ENCODE data around the gene POMT1.

Gene POMT1

GRCh38 chr9:131555841-131556673 lies 53.3 kb downstream of the POMT1 start:
- TF ChIP-seq CTCF (IDR thresholded peaks at IDR 0.05) (no peak), ZFX (IDR thresholded peaks at IDR 0.05; ENCODE audit: borderline replicate concordance) (no peak)
- H3K27ac ChIP-seq: no peak overlapping the region

- H3K27ac ChIP-seq: no peak overlapping the region
- no peak for TF ChIP-seq CTCF (IDR thresholded peaks at IDR 0.05)
- no peak for TF ChIP-seq ZFX (IDR thresholded peaks at IDR 0.05; ENCODE audit: borderline replicate concordance)
Observed at GRCh38 chr9:131557855-131558548, 55.3 kb downstream of the POMT1 start.

GRCh38 chr9:131559421-131560000 lies 56.8 kb downstream of the POMT1 start:
- TF ChIP-seq ZFX (IDR thresholded peaks at IDR 0.05; ENCODE audit: borderline replicate concordance) (no peak), CTCF (IDR thresholded peaks at IDR 0.05) (no peak)
- no peak overlapping the region for H3K27ac ChIP-seq

GRCh38 chr9:131562032-131562959 lies 59.6 kb downstream of the POMT1 start:
- H3K27ac ChIP-seq: no peak overlapping the region
- no peak for TF ChIP-seq CTCF (IDR thresholded peaks at IDR 0.05)
- TF ChIP-seq ZFX (IDR thresholded peaks at IDR 0.05; ENCODE audit: borderline replicate concordance): no peak

GRCh38 chr9:131565369-131565768 lies 62.7 kb downstream of the POMT1 start:
- H3K27ac ChIP-seq: no peak overlapping the region
- TF ChIP-seq CTCF (IDR thresholded peaks at IDR 0.05): no peak
- no peak for TF ChIP-seq ZFX (IDR thresholded peaks at IDR 0.05; ENCODE audit: borderline replicate concordance)

GRCh38 chr9:131566158-131566557 lies 63.4 kb downstream of the POMT1 start:
- no peak overlapping the region for H3K27ac ChIP-seq
- TF ChIP-seq CTCF (IDR thresholded peaks at IDR 0.05) (no peak), ZFX (IDR thresholded peaks at IDR 0.05; ENCODE audit: borderline replicate concordance) (no peak)
